A549 (cell line): ENCODE measurements around the gene ABLIM1. TPM values are rescaled to one million over a fixed set of nuclear protein-coding genes. Genes with fewer than 3 reads are reported as not detected.

Experiments used
- ATAC-seq, 2 experiments: fragments of 200-7000 bp in 1 of 2; fragments of >200 bp in 1 of 2; cut with Nextera tagmentation in 1 of 2; cut with Tn5 transposase in 1 of 2; 3 replicates each; pipeline versions ENCODE4 v1.8.0 to v1.9.1; 2018 to 2020; ENCODE audit warnings: mild to moderate bottlenecking in 1 of 2, moderate library complexity in 1 of 2
- CTCF ChIA-PET: fragments of 300-600 bp; sonication (Branson Sonifier 250); formaldehyde crosslinking; extraction: SDS; loops from one replicate; lab custom pipeline; 2021; ENCODE audit warnings: antibody characterized with exemption, inconsistent platforms; lab: Yijun Ruan, JAX
- POLR2A ChIA-PET: fragments of 350-600 bp; formaldehyde crosslinking; extraction: SDS; loops from one replicate; lab custom pipeline; 2021; ENCODE audit warnings: antibody characterized with exemption, inconsistent platforms; lab: Yijun Ruan, JAX
- DNase-seq, 2 experiments: peaks; one replicate each; pipeline versions ENCODE4 v3.0.0 to v3.0.0-alpha.2; 2011 to 2016; ENCODE audit warnings: low read depth in 1 of 2, low spot score in 1 of 2
- FAIRE-seq: peaks from 2 replicates; lab custom pipeline; 2011; peaks lifted over from hg19 to GRCh38; lab: Jason Lieb, UNC
- H3K27ac ChIP-seq, 2 experiments: fragments of >200 bp; sonication (Bioruptor Twin); formaldehyde crosslinking; 3 replicates each; pipeline ENCODE4 v1.5.1; 2016 to 2017
- H3K4me1 ChIP-seq: fragments of >200 bp; sonication (Bioruptor Twin); formaldehyde crosslinking; 3 replicates; pipeline ENCODE4 v1.6.1; 2016
- H3K4me2 ChIP-seq: fragments of >200 bp; sonication (Bioruptor Twin); formaldehyde crosslinking; 3 replicates; pipeline ENCODE4 v1.6.1; 2016
- H3K4me3 ChIP-seq: fragments of >200 bp; sonication (Bioruptor Twin); formaldehyde crosslinking; 3 replicates; pipeline ENCODE4 v1.5.1; 2016
- H3K9me3 ChIP-seq: fragments of >200 bp; sonication (Bioruptor Twin); formaldehyde crosslinking; 3 replicates; pipeline ENCODE4 v1.6.1; 2016
- CBX2 ChIP-seq: fragments of 200-600 bp; sonication (generic); IDR thresholded peaks from 2 replicates; pipeline ENCODE4 v1.6.1; 2016; ENCODE audit warnings: low read depth, mild to moderate bottlenecking, borderline replicate concordance
- CHD2 ChIP-seq: fragments of 150-350 bp; IDR thresholded peaks from 2 replicates; pipeline ENCODE4 v1.6.1; 2014; ENCODE audit warnings: low read length; ENCODE audit not compliant: partially characterized antibody
- CHD4 ChIP-seq: fragments of 200-600 bp; sonication (generic); IDR thresholded peaks from 2 replicates; pipeline ENCODE4 v1.6.1; 2016; ENCODE audit warnings: antibody characterized with exemption, mild to moderate bottlenecking, borderline replicate concordance
- EHF ChIP-seq: fragments of 250-450 bp; sonication (Bioruptor Pico); IDR thresholded peaks from 2 replicates; pipeline ENCODE4 v1.5.0; 2020; ENCODE audit warnings: mild to moderate bottlenecking
- ESRRA ChIP-seq: fragments of 150-350 bp; IDR thresholded peaks from 2 replicates; pipeline ENCODE4 v1.6.1; 2014; ENCODE audit warnings: mild to moderate bottlenecking, low read length, borderline replicate concordance
- FOXS1 ChIP-seq: fragments of 250-450 bp; sonication (Bioruptor Pico); IDR thresholded peaks from 2 replicates; pipeline ENCODE4 v1.5.0; 2020; ENCODE audit warnings: mild to moderate bottlenecking, moderate library complexity
- HEYL ChIP-seq: fragments of 250-450 bp; sonication (Bioruptor Pico); IDR thresholded peaks from 2 replicates; pipeline ENCODE4 v1.8.0; 2021; ENCODE audit warnings: mild to moderate bottlenecking, moderate library complexity
- HOXB5 ChIP-seq: fragments of 250-450 bp; sonication (Bioruptor Pico); IDR thresholded peaks from 2 replicates; pipeline ENCODE4 v1.5.0; 2020; ENCODE audit warnings: mild to moderate bottlenecking, moderate library complexity
- JUN ChIP-seq, 2 experiments: fragments of >200 bp; sonication (Bioruptor Twin); formaldehyde crosslinking; IDR thresholded peaks; 2 replicates in 1 of 2; 3 replicates in 1 of 2; pipeline ENCODE4 v1.6.1; 2016 to 2017
- KDM1A ChIP-seq: fragments of 200-600 bp; sonication (generic); IDR thresholded peaks from 2 replicates; pipeline ENCODE4 v1.6.1; 2016; ENCODE audit warnings: low read depth, mild to moderate bottlenecking
- MAFK ChIP-seq: fragments of 450-650 bp; IDR thresholded peaks from 2 replicates; pipeline ENCODE4 v1.6.1; 2014; ENCODE audit not compliant: partially characterized antibody
- NFE2L2 ChIP-seq: fragments of 150-350 bp; conservative IDR thresholded peaks from 2 replicates; pipeline ENCODE4 v1.6.1; 2014; ENCODE audit warnings: low read length
- NPAS2 ChIP-seq: fragments of 250-450 bp; sonication (Bioruptor Pico); IDR thresholded peaks from 2 replicates; pipeline ENCODE4 v1.8.0; 2022; ENCODE audit warnings: mild to moderate bottlenecking, moderate library complexity, borderline replicate concordance
- NR3C1 ChIP-seq: fragments of >200 bp; sonication (Bioruptor Twin); formaldehyde crosslinking; IDR thresholded peaks from 3 replicates; pipeline ENCODE4 v1.6.1; 2017
- SREBF2 ChIP-seq: fragments of 450-650 bp; IDR thresholded peaks from 2 replicates; pipeline ENCODE4 v1.6.1; 2014; ENCODE audit warnings: mild to moderate bottlenecking, moderate library complexity
- TP53 ChIP-seq: fragments of 250-450 bp; sonication (Bioruptor Pico); IDR thresholded peaks from 2 replicates; pipeline ENCODE4 v1.5.0; 2021; ENCODE audit warnings: mild to moderate bottlenecking, moderate library complexity
- WGBS: methylation state at CpG from one replicate; pipeline ENCODE4 v1.1.6; 2017; ENCODE audit errors: missing lambda C conversion rate; 5-methylcytosine and 5-hydroxymethylcytosine counted together
- polyA plus RNA-seq, 4 experiments: library from polyadenylated mRNA; depleted of rRNA in 3 of 4; stranded (reverse); fragments of >200 nt; fragmentation: RNase III in 1 of 4; extraction: RNeasy Plus Mini Kit Qiagen cat#74134 plus additional on column Dnase treatment in 1 of 4; gene quantifications; 2 replicates in 3 of 4; 3 replicates in 1 of 4; pipeline ENCODE4 v1.2.3, GENCODE V29; 2011 to 2017
- TF ChIP-seq, protein P1 (sequence below): fragments of 150-350 bp; IDR thresholded peaks from 2 replicates; pipeline ENCODE4 v1.6.1; 2014; ENCODE audit warnings: low read depth, mild to moderate bottlenecking, low read length
- TF ChIP-seq, protein P2 (sequence below): fragments of >200 bp; sonication (Bioruptor Twin); formaldehyde crosslinking; IDR thresholded peaks from 3 replicates; pipeline ENCODE4 v1.6.1; 2016
- TF ChIP-seq, protein P3 (sequence below): fragments of 450-650 bp; IDR thresholded peaks from 2 replicates; pipeline ENCODE4 v1.6.1; 2014; ENCODE audit warnings: antibody characterized with exemption
- TF ChIP-seq, protein P4 (sequence below): IDR thresholded peaks from 2 replicates; pipeline ENCODE4 v1.6.1; 2012

Gene ABLIM1
- polyA plus RNA-seq, 2 of the 4 experiments (the other 2 are of a cell fraction), result 21.4 to 70.2 TPM

DNA sequence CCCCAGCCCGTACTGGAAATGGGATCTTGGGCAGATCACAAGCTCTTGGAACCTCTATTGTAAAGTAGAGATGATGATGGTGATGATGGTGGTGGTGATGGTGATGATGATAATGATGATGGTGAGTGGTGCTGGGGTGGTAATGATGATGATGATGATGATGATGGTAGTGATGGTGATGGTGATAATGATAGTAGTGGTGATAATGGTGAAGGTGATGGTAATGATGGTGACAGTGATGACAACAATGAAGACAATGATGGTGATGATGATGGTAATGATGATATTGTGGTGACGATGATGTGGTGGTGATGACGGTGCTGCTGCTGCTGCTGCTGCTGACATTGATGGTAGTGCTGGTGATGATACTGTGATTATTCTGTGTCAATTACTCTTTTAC lies 162.8 kb downstream of the ABLIM1 start:
- no peak overlapping the region for H3K27ac ChIP-seq
- 93% methylated on average over 3 of the region's 3 CpGs for WGBS
- TF ChIP-seq, protein P1, sequence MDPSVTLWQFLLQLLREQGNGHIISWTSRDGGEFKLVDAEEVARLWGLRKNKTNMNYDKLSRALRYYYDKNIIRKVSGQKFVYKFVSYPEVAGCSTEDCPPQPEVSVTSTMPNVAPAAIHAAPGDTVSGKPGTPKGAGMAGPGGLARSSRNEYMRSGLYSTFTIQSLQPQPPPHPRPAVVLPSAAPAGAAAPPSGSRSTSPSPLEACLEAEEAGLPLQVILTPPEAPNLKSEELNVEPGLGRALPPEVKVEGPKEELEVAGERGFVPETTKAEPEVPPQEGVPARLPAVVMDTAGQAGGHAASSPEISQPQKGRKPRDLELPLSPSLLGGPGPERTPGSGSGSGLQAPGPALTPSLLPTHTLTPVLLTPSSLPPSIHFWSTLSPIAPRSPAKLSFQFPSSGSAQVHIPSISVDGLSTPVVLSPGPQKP, result no peak
- no peak for TF ChIP-seq HOXB5 (CRISPR knock-in tag)
- TF ChIP-seq, protein P2, sequence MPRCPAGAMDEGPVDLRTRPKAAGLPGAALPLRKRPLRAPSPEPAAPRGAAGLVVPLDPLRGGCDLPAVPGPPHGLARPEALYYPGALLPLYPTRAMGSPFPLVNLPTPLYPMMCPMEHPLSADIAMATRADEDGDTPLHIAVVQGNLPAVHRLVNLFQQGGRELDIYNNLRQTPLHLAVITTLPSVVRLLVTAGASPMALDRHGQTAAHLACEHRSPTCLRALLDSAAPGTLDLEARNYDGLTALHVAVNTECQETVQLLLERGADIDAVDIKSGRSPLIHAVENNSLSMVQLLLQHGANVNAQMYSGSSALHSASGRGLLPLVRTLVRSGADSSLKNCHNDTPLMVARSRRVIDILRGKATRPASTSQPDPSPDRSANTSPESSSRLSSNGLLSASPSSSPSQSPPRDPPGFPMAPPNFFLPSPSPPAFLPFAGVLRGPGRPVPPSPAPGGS, result no peak
- TF ChIP-seq NR3C1, result no peak
- no peak for TF ChIP-seq JUN (IDR thresholded peaks at IDR 0.05)
- no peaks in the 10 kb centered on the region for H3K9me3 ChIP-seq
- ATAC-seq (no peak), FAIRE-seq (no peak), DNase-seq (no peak)
- CTCF ChIA-PET, result interaction anchor here (0.7 to 1.4 kb wide), 4 partner anchors 21 to 191 kb away, joined by 3 to 4 read pairs (median 3); no protein-coding TSS in a partner anchor
- no peak overlapping the region for H3K4me3 ChIP-seq
- no peak overlapping the region for H3K4me2 ChIP-seq
- H3K4me1 ChIP-seq, result 0 out of 3 replicates have a peak, but pooled peaks cover 5% of the 10 kb centered on the region
- POLR2A ChIA-PET, result no interaction called here

DNA sequence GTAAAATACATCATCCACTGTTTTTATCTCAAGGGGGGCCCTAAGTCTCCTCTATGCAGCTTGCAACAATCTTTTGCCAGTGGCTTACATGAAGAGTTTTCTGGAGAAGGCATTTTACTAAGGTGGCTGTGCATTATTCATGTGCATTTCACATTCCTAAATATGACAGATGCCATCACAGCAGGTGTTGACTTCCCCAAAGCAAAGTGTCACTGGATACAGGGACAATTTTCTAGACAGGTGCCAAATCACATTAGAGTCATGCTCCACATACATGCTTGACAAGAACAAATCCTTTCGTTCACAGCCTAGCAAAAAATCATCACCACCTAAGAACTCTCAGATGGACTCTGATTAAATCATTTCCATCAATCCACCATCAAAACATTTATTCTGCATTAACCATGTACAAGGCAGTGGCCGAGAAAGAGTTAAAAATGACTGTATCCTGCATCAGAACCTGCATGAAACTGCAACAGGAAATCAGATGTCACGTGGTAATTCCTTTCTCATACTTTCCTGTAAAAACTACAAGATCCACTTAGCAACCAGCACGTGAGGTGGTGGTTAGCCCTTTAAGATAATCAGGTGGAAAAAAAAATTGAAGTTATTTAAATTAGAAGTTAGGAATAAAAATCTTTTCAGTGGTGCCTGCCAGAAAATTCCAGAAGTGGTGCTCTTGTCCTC lies 165.6 kb downstream of the ABLIM1 start:
- no peak for FAIRE-seq
- ChIA-PET POLR2A (no interaction called here), CTCF (interaction anchor here (1.3 to 2.1 kb wide), 3 partner anchors 9 to 293 kb away, joined by 3 to 9 read pairs (median 4); no protein-coding TSS in a partner anchor)
- DNase-seq, result no peak
- no peak overlapping the region for H3K4me2 ChIP-seq
- no peak overlapping the region for H3K27ac ChIP-seq
- WGBS, result 72% methylated on average over 4 of the region's 4 CpGs
- H3K4me3 ChIP-seq, result no peak overlapping the region
- ATAC-seq, result no peak
- TF ChIP-seq NPAS2 (CRISPR knock-in tag) (no peak), FOXS1 (no peak), HOXB5 (CRISPR knock-in tag) (no peak)
- TF ChIP-seq, protein P3, sequence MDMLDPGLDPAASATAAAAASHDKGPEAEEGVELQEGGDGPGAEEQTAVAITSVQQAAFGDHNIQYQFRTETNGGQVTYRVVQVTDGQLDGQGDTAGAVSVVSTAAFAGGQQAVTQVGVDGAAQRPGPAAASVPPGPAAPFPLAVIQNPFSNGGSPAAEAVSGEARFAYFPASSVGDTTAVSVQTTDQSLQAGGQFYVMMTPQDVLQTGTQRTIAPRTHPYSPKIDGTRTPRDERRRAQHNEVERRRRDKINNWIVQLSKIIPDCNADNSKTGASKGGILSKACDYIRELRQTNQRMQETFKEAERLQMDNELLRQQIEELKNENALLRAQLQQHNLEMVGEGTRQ, result peak; percentile 32; the same call in 1 of the 2 replicates
- H3K9me3 ChIP-seq, result no peaks in the 10 kb centered on the region
- peaks cover 13% of the 10 kb centered on the region; the same call in 2 of the 3 replicates for H3K4me1 ChIP-seq

DNA sequence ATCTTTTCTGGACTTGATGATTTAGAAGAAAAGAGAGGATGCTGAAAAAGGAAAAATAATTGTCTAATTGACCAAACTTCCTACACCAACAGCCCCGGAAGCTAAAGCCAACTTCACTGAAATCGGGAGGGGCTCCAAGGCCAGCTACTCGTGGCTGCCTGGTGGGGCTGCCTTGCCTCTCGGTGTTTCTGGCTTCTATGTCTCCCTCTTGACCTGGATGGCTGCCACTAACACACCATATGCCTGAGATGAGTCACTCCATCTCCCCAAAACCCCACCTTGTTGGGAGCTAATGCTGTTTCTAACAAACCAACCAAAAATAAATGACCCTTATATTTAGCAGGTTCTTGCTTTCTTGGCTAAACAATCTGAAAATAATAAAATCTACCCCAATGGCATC lies 166.1 kb downstream of the ABLIM1 start:
- POLR2A ChIA-PET, result no interaction called here
- Histone ChIP-seq H3K4me3 (no peak overlapping the region), H3K9me3 (no peaks in the 10 kb centered on the region), H3K4me2 (no peak overlapping the region), H3K4me1 (peaks cover 15% of the 10 kb centered on the region; the same call in 2 of the 3 replicates), H3K27ac (no peak overlapping the region)
- 82% methylated on average over 4 of the region's 4 CpGs for WGBS
- no peak for ATAC-seq
- no peak for TF ChIP-seq ESRRA
- CTCF ChIA-PET, result interaction anchor here (1.0 to 2.1 kb wide), 4 partner anchors 10 to 294 kb away, joined by 3 to 9 read pairs (median 4); no protein-coding TSS in a partner anchor
- no peak for DNase-seq
- FAIRE-seq, result no peak

DNA sequence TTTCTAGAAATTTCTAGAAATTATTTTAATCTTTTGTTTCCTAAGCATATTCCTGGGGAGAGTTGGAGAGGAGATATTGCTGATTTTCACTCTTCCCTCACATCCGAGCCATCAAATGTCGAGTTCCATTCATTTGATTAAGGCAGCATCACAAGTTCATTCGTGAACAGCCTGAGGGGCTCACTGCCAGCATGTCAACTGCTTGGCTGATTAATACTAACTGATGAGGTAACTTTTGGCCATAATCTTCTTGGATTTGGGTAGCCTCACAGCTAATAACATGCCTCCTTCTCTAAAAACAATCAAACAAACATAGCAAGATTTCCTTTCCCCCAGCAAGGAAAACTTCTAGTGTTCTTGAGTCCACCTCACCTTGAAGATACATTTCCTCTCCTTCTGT lies 166.7 kb downstream of the ABLIM1 start:
- FAIRE-seq, result no peak
- ChIA-PET POLR2A (no interaction called here), CTCF (interaction anchor here (1.0 to 2.1 kb wide), 3 partner anchors 10 to 213 kb away, joined by 3 to 9 read pairs (median 4); no protein-coding TSS in a partner anchor)
- WGBS, result 89% methylated on average over 3 of the region's 3 CpGs
- TF ChIP-seq SREBF2 (no peak), CBX2 (no peak), KDM1A (no peak), EHF (CRISPR knock-in tag) (no peak), HEYL (CRISPR knock-in tag) (no peak), MAFK (no peak), CHD2 (no peak), CHD4 (no peak), NFE2L2 (no peak), JUN (IDR thresholded peaks at IDR 0.05) (no peak), FOXS1 (no peak), TP53 (CRISPR knock-in tag) (no peak), HOXB5 (CRISPR knock-in tag) (no peak), NPAS2 (CRISPR knock-in tag) (no peak)
- TF ChIP-seq, protein P4, sequence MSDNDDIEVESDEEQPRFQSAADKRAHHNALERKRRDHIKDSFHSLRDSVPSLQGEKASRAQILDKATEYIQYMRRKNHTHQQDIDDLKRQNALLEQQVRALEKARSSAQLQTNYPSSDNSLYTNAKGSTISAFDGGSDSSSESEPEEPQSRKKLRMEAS, result no peak
- TF ChIP-seq, protein P2, result no peak
- Histone ChIP-seq H3K4me1 (peaks cover 15% of the 10 kb centered on the region; the same call in 2 of the 3 replicates), H3K4me3 (no peak overlapping the region), H3K9me3 (no peaks in the 10 kb centered on the region), H3K4me2 (no peak overlapping the region), H3K27ac (no peak overlapping the region)
- DNase-seq, result no peak
- no peak for ATAC-seq
